ENCODE data around the gene DNAH5. TPM values are rescaled to one million over a fixed set of nuclear protein-coding genes. Genes with fewer than 3 reads are reported as not detected.

The DNAH5 gene
- total RNA-seq, 1 donor from 2014 or later = 0.49 TPM

DNA sequence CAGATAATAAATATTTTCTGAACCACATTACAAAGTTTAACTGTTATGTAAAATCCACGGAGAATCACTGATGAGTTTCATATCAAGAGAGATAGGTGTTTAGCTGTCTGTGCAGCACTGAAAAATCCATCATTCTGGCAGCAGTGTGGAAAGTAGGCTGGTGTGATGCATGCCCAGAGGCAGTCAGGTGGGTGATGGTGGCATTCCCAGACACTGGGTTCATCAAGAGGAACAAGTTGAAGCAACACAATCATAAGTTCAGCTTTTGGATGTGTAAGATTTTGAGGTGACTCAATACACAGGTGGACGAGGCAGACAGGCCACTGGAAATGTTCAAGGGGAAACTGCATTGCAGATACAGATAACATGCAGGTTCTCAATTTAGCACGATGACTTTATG is 11.9 kb downstream of the DNAH5 start:
- TF ChIP-seq POLR2AphosphoS5 (IDR thresholded peaks at IDR 0.05; ENCODE audit: insufficient read depth in 1 of 2, low read depth in 1 of 2) (no peak), POLR2A (IDR thresholded peaks at IDR 0.05) (no peak)
- TF ChIP-seq, protein P1, sequence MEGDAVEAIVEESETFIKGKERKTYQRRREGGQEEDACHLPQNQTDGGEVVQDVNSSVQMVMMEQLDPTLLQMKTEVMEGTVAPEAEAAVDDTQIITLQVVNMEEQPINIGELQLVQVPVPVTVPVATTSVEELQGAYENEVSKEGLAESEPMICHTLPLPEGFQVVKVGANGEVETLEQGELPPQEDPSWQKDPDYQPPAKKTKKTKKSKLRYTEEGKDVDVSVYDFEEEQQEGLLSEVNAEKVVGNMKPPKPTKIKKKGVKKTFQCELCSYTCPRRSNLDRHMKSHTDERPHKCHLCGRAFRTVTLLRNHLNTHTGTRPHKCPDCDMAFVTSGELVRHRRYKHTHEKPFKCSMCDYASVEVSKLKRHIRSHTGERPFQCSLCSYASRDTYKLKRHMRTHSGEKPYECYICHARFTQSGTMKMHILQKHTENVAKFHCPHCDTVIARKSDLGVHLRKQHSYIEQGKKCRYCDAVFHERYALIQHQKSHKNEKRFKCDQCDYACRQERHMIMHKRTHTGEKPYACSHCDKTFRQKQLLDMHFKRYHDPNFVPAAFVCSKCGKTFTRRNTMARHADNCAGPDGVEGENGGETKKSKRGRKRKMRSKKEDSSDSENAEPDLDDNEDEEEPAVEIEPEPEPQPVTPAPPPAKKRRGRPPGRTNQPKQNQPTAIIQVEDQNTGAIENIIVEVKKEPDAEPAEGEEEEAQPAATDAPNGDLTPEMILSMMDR (IDR thresholded peaks at IDR 0.05) = no peak
- H3K27ac ChIP-seq = no peak overlapping the region
- no peaks in the 10 kb centered on the region for H3K27me3 ChIP-seq
- H3K4me1 ChIP-seq = no peaks in the 10 kb centered on the region
- intact Hi-C loops (cut with DNase I) = no loop called here
- no peaks in the 10 kb centered on the region for H3K9me3 ChIP-seq
- H3K4me3 ChIP-seq = no peak overlapping the region
- DNase-seq (ENCODE audit: extremely low spot score in 2 of 2) = no peak
- no peaks in the 10 kb centered on the region for H3K36me3 ChIP-seq

DNA sequence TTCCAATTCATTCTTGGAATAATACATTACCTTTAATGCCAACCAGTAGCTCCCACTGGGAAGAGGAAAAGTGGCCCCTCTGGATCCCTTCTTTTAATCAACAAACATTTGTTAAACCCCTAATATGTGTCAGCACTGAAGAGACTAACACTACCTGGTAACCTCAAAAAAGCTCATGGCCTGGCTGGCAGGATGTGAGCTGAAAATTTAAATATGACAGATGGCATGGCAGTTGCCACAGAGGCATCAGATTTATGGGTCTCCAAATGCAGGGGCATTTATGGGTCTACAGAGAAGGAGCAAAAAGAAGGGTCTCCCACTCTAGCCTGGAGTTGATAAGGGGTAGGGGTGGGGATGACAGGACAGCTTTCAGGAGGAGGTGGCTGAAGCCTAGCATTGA is 12.5 kb downstream of the DNAH5 start:
- Histone ChIP-seq H3K9me3 (no peaks in the 10 kb centered on the region), H3K27me3 (no peaks in the 10 kb centered on the region), H3K4me1 (no peaks in the 10 kb centered on the region), H3K36me3 (no peaks in the 10 kb centered on the region), H3K4me3 (no peak overlapping the region), H3K27ac (no peak overlapping the region)
- intact Hi-C loops (cut with DNase I) = no loop called here
- DNase-seq (ENCODE audit: extremely low spot score in 2 of 2) = no peak
- TF ChIP-seq, protein P1 (IDR thresholded peaks at IDR 0.05) = no peak
- TF ChIP-seq POLR2A (IDR thresholded peaks at IDR 0.05) = no peak
- TF ChIP-seq POLR2AphosphoS5 (IDR thresholded peaks at IDR 0.05; ENCODE audit: insufficient read depth in 1 of 2, low read depth in 1 of 2) = no peak

DNA sequence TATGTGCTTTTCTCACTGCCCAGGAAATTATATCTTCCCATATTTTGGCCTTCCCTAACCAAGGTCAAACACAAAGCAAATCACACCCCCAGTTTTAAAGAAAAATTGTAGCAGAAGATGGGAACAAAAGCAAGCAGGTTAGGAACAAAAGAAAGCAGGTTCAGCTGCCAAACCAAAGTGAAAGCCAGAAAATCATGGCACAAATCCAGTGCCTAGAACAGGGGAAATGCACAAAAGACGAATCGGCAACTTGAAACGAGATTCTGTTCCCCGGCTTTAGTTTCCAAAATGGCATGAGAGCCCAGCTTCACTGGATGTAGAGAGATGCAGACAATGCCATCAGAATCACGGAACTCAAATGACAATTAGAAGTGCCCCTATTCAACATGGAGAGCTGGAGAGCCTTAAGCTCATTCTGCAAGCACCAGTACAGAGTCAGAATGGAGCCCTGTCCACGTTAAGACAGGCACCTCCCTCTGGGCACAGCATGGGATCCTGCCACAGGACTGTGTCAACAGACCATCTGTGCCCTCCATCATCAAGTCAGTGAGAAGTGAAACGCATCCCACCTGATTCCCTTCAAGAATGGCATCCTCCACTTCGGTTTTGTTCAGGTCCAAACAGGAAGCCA is 13.8 kb downstream of the DNAH5 start:
- TF ChIP-seq POLR2AphosphoS5 (IDR thresholded peaks at IDR 0.05; ENCODE audit: insufficient read depth in 1 of 2, low read depth in 1 of 2) = no peak
- TF ChIP-seq POLR2A (IDR thresholded peaks at IDR 0.05) = no peak
- TF ChIP-seq, protein P1 (IDR thresholded peaks at IDR 0.05) = no peak
- Histone ChIP-seq H3K9me3 (no peaks in the 10 kb centered on the region), H3K4me1 (no peaks in the 10 kb centered on the region), H3K36me3 (no peaks in the 10 kb centered on the region), H3K4me3 (no peak overlapping the region), H3K27ac (no peak overlapping the region), H3K27me3 (no peaks in the 10 kb centered on the region)
- intact Hi-C loops (cut with DNase I) = no loop called here
- DNase-seq (ENCODE audit: extremely low spot score in 2 of 2) = no peak

GRCh38 chr5:13926731-13927130 is 17.8 kb downstream of the DNAH5 start:
- Histone ChIP-seq H3K36me3 (no peaks in the 10 kb centered on the region), H3K4me1 (no peaks in the 10 kb centered on the region), H3K27me3 (no peaks in the 10 kb centered on the region), H3K4me3 (no peak overlapping the region), H3K9me3 (no peaks in the 10 kb centered on the region), H3K27ac (no peak overlapping the region)
- DNase-seq (ENCODE audit: extremely low spot score in 2 of 2) = no peak
- TF ChIP-seq POLR2A (IDR thresholded peaks at IDR 0.05) (no peak), POLR2AphosphoS5 (IDR thresholded peaks at IDR 0.05; ENCODE audit: insufficient read depth in 1 of 2, low read depth in 1 of 2) (no peak)
- TF ChIP-seq, protein P1 (IDR thresholded peaks at IDR 0.05) = no peak
- intact Hi-C loops (cut with DNase I) = no loop called here

DNA sequence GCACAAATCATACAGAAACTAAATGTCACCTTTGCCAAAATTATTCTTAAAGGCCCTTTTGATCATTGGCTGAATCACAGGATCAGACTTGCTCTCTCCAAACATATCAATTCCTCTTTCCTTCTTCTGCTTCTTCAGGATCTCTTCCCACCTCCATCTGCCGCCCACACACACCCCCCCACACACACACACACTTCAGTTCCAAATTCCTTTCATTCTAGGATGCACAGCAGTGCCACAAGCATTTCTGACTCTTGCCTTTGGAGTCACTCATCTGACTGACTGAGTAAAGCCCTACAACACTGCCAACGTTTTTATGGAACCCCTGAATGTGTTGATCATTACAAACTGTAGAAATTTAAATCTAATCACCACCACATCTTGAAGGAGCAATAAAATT is 22.9 kb downstream of the DNAH5 start:
- Histone ChIP-seq H3K27ac (no peak overlapping the region), H3K4me1 (no peaks in the 10 kb centered on the region), H3K9me3 (no peaks in the 10 kb centered on the region), H3K27me3 (no peaks in the 10 kb centered on the region), H3K36me3 (no peaks in the 10 kb centered on the region), H3K4me3 (no peak overlapping the region)
- TF ChIP-seq, protein P1 (IDR thresholded peaks at IDR 0.05) = no peak
- no peak for TF ChIP-seq POLR2AphosphoS5 (IDR thresholded peaks at IDR 0.05; ENCODE audit: insufficient read depth in 1 of 2, low read depth in 1 of 2)
- no peak for TF ChIP-seq POLR2A (IDR thresholded peaks at IDR 0.05)
- DNase-seq (ENCODE audit: extremely low spot score in 2 of 2) = no peak
- intact Hi-C loops (cut with DNase I) = no loop called here

Data from vagina (tissue), 2 donors.